ENCODE data around the gene USP37. TPM values are rescaled to one million over a fixed set of nuclear protein-coding genes. Genes with fewer than 3 reads are reported as not detected.

The USP37 gene
- total and polyA plus RNA-seq, 2 of the 13 experiments (the other 11 are each of a cell fraction or from before 2014, with no cell fraction given): 6.5 to 30.6 TPM

DNA sequence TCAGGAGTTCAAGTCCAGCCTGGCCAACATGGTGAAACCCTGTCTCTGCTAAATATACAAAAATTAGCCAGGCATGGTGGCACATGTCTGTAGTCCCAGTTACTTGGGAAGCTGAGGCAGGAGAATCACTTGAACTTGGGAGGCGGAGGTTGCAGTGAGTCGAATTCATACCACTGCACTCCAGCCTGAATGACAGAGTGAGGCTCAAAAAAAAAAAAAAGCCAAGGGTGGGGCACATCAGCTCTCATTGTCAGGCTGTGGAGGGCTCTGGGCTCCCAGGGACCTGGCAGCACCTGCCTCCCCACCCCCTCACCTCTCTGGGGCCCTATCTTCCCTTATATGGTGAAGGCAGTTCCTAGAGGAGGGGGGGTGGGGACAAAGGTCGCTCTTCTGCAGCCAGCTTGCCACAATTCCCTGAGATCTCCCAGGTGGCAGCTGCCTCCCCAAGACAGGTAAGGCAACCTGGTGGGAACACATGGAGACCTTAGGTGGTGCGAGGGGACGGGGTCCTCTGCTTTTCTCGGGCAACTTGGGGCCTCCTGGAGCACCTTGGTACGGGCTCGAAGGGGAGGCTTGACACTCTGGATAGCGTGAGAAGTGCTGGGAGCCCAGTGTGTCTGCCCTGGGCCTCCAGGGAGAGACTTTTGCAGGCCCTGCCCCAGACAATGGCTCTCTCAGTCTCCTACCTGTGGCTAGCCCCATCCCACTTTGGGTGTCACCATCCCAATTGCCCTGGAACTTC, 149.3 kb downstream of the USP37 start, which contains the start of gene VIL1 (continued):
- TF ChIP-seq, protein P1, sequence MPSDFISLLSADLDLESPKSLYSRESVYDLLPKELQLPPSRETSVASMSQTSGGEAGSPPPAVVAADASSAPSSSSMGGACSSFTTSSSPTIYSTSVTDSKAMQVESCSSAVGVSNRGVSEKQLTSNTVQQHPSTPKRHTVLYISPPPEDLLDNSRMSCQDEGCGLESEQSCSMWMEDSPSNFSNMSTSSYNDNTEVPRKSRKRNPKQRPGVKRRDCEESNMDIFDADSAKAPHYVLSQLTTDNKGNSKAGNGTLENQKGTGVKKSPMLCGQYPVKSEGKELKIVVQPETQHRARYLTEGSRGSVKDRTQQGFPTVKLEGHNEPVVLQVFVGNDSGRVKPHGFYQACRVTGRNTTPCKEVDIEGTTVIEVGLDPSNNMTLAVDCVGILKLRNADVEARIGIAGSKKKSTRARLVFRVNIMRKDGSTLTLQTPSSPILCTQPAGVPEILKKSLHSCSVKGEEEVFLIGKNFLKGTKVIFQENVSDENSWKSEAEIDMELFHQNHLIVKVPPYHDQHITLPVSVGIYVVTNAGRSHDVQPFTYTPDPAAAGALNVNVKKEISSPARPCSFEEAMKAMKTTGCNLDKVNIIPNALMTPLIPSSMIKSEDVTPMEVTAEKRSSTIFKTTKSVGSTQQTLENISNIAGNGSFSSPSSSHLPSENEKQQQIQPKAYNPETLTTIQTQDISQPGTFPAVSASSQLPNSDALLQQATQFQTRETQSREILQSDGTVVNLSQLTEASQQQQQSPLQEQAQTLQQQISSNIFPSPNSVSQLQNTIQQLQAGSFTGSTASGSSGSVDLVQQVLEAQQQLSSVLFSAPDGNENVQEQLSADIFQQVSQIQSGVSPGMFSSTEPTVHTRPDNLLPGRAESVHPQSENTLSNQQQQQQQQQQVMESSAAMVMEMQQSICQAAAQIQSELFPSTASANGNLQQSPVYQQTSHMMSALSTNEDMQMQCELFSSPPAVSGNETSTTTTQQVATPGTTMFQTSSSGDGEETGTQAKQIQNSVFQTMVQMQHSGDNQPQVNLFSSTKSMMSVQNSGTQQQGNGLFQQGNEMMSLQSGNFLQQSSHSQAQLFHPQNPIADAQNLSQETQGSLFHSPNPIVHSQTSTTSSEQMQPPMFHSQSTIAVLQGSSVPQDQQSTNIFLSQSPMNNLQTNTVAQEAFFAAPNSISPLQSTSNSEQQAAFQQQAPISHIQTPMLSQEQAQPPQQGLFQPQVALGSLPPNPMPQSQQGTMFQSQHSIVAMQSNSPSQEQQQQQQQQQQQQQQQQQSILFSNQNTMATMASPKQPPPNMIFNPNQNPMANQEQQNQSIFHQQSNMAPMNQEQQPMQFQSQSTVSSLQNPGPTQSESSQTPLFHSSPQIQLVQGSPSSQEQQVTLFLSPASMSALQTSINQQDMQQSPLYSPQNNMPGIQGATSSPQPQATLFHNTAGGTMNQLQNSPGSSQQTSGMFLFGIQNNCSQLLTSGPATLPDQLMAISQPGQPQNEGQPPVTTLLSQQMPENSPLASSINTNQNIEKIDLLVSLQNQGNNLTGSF (CRISPR knock-in tag; IDR thresholded peaks at IDR 0.05): no peak
- TF ChIP-seq ZNF329 (CRISPR knock-in tag; IDR thresholded peaks at IDR 0.05; ENCODE audit: low read depth): no peak
- TF ChIP-seq, protein P2, sequence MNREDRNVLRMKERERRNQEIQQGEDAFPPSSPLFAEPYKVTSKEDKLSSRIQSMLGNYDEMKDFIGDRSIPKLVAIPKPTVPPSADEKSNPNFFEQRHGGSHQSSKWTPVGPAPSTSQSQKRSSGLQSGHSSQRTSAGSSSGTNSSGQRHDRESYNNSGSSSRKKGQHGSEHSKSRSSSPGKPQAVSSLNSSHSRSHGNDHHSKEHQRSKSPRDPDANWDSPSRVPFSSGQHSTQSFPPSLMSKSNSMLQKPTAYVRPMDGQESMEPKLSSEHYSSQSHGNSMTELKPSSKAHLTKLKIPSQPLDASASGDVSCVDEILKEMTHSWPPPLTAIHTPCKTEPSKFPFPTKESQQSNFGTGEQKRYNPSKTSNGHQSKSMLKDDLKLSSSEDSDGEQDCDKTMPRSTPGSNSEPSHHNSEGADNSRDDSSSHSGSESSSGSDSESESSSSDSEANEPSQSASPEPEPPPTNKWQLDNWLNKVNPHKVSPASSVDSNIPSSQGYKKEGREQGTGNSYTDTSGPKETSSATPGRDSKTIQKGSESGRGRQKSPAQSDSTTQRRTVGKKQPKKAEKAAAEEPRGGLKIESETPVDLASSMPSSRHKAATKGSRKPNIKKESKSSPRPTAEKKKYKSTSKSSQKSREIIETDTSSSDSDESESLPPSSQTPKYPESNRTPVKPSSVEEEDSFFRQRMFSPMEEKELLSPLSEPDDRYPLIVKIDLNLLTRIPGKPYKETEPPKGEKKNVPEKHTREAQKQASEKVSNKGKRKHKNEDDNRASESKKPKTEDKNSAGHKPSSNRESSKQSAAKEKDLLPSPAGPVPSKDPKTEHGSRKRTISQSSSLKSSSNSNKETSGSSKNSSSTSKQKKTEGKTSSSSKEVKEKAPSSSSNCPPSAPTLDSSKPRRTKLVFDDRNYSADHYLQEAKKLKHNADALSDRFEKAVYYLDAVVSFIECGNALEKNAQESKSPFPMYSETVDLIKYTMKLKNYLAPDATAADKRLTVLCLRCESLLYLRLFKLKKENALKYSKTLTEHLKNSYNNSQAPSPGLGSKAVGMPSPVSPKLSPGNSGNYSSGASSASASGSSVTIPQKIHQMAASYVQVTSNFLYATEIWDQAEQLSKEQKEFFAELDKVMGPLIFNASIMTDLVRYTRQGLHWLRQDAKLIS (CRISPR knock-in tag; IDR thresholded peaks at IDR 0.05): 0 out of 2 replicates have a peak, but pooled peaks have one; percentile 59
- TF ChIP-seq, protein P3, sequence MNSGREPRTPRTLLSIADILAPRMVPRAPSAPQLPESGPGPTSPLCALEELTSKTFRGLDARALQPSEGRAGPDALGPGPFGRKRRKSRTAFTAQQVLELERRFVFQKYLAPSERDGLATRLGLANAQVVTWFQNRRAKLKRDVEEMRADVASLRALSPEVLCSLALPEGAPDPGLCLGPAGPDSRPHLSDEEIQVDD (CRISPR knock-in tag; IDR thresholded peaks at IDR 0.05; ENCODE audit: borderline replicate concordance): no peak
- no peak for TF ChIP-seq NBN (conservative IDR thresholded peaks at IDR 0.05)
- TF ChIP-seq, protein P4, sequence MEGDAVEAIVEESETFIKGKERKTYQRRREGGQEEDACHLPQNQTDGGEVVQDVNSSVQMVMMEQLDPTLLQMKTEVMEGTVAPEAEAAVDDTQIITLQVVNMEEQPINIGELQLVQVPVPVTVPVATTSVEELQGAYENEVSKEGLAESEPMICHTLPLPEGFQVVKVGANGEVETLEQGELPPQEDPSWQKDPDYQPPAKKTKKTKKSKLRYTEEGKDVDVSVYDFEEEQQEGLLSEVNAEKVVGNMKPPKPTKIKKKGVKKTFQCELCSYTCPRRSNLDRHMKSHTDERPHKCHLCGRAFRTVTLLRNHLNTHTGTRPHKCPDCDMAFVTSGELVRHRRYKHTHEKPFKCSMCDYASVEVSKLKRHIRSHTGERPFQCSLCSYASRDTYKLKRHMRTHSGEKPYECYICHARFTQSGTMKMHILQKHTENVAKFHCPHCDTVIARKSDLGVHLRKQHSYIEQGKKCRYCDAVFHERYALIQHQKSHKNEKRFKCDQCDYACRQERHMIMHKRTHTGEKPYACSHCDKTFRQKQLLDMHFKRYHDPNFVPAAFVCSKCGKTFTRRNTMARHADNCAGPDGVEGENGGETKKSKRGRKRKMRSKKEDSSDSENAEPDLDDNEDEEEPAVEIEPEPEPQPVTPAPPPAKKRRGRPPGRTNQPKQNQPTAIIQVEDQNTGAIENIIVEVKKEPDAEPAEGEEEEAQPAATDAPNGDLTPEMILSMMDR (CRISPR knock-in tag; IDR thresholded peaks at IDR 0.05): peak; percentile 15; the same call in 1 of the 2 replicates
- peak; percentile 42 for TF ChIP-seq ZNF891 (CRISPR knock-in tag; IDR thresholded peaks at IDR 0.05)
- TF ChIP-seq, protein P5, sequence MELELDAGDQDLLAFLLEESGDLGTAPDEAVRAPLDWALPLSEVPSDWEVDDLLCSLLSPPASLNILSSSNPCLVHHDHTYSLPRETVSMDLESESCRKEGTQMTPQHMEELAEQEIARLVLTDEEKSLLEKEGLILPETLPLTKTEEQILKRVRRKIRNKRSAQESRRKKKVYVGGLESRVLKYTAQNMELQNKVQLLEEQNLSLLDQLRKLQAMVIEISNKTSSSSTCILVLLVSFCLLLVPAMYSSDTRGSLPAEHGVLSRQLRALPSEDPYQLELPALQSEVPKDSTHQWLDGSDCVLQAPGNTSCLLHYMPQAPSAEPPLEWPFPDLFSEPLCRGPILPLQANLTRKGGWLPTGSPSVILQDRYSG (CRISPR knock-in tag; IDR thresholded peaks at IDR 0.05): no peak
- peak; percentile 88 for TF ChIP-seq KAT8 (CRISPR knock-in tag; IDR thresholded peaks at IDR 0.05)
- no peak for TF ChIP-seq RBM22 (optimal IDR thresholded peaks at IDR 0.05; ENCODE audit: low read length)
- TF ChIP-seq, protein P6, sequence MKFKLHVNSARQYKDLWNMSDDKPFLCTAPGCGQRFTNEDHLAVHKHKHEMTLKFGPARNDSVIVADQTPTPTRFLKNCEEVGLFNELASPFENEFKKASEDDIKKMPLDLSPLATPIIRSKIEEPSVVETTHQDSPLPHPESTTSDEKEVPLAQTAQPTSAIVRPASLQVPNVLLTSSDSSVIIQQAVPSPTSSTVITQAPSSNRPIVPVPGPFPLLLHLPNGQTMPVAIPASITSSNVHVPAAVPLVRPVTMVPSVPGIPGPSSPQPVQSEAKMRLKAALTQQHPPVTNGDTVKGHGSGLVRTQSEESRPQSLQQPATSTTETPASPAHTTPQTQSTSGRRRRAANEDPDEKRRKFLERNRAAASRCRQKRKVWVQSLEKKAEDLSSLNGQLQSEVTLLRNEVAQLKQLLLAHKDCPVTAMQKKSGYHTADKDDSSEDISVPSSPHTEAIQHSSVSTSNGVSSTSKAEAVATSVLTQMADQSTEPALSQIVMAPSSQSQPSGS (CRISPR knock-in tag; IDR thresholded peaks at IDR 0.05): peak; percentile 37; the same call in 1 of the 2 replicates
- TF ChIP-seq SPEN (CRISPR knock-in tag; IDR thresholded peaks at IDR 0.05; ENCODE audit: low read depth): peak; percentile 72; the same call in 1 of the 2 replicates

Data from HepG2 (cell line).